H1 (cell line): ENCODE results near the gene CCDC88C. TPM values are rescaled to one million over a fixed set of nuclear protein-coding genes. Genes with fewer than 3 reads are reported as not detected.

ENCODE experiments used
- CTCF ChIA-PET: fragments of 300-600 bp; sonication (Branson Sonifier 250); formaldehyde crosslinking; loops from one replicate; lab custom pipeline; 2021; ENCODE audit not compliant: partially characterized antibody; lab: Charles Lee
- POLR2A ChIA-PET: fragments of 300-600 bp; sonication (Branson Sonifier 250); formaldehyde crosslinking; loops from one replicate; lab custom pipeline; 2021; ENCODE audit warnings: inconsistent platforms; ENCODE audit not compliant: partially characterized antibody; lab: Charles Lee
- DNase-seq, 2 experiments: peaks; one replicate each; pipeline versions ENCODE4 v3.0.0 to v3.0.0-alpha.2; 2010 to 2022; ENCODE audit warnings: low spot score in 2 of 2, low read depth in 1 of 2, mixed read lengths in 1 of 2
- FAIRE-seq: peaks from 2 replicates; lab custom pipeline; 2011; peaks lifted over from hg19 to GRCh38; lab: Jason Lieb, UNC
- H2AFZ ChIP-seq: 2 replicates; pipeline ENCODE4 v1.8.1; 2012; ENCODE audit warnings: low read length, inconsistent platforms
- H2AK5ac ChIP-seq: 2 replicates; pipeline ENCODE4 v1.6.1; 2013; ENCODE audit warnings: low read depth, low read length
- H2BK120ac ChIP-seq: replicated peaks from 2 replicates; pipeline ENCODE3; 2013; ENCODE audit warnings: low read depth, low read length, inconsistent platforms
- H2BK12ac ChIP-seq: 2 replicates; pipeline ENCODE4 v1.6.1; 2013; ENCODE audit warnings: low read depth, low read length
- H2BK15ac ChIP-seq: 2 replicates; pipeline ENCODE4 v1.6.1; 2013; ENCODE audit warnings: low read length
- H2BK20ac ChIP-seq: 2 replicates; pipeline ENCODE4 v1.6.1; 2013; ENCODE audit warnings: low read length
- H2BK5ac ChIP-seq: 2 replicates; pipeline ENCODE4 v1.6.1; 2013; ENCODE audit warnings: low read depth, low read length
- H3K14ac ChIP-seq: 2 replicates; pipeline ENCODE4 v1.6.1; 2013; ENCODE audit warnings: inconsistent platforms; ENCODE audit not compliant: insufficient read length
- H3K18ac ChIP-seq: 2 replicates; pipeline ENCODE4 v1.6.1; 2013; ENCODE audit warnings: low read length; ENCODE audit errors: extremely low read depth
- H3K23ac ChIP-seq: 2 replicates; pipeline ENCODE4 v1.6.1; 2013; ENCODE audit warnings: inconsistent platforms; ENCODE audit not compliant: insufficient read length
- H3K23me2 ChIP-seq: 2 replicates; pipeline ENCODE4 v1.6.1; 2013; ENCODE audit warnings: low read depth, low read length
- H3K27ac ChIP-seq: 2 replicates; pipeline ENCODE4 v1.6.1; 2011; ENCODE audit warnings: low read depth, low read length, inconsistent platforms
- H3K27me3 ChIP-seq, 4 experiments: replicated peaks in 1 of 4; 1 replicate in 1 of 4; 2 replicates in 3 of 4; pipeline versions ENCODE4 v1.6.1 to v1.8.1; 2011 to 2013; ENCODE audit warnings: low read length in 3 of 4, mild to moderate bottlenecking in 3 of 4, inconsistent platforms in 2 of 4, mixed read lengths in 2 of 4, moderate library complexity in 1 of 4; ENCODE audit not compliant: control insufficient read depth in 3 of 4, insufficient read depth in 3 of 4; ENCODE audit errors: extremely low read depth in 1 of 4
- H3K36me3 ChIP-seq, 4 experiments: 2 replicates each; pipeline versions ENCODE4 v1.6.1 to v1.8.1; 2011 to 2013; ENCODE audit warnings: mild to moderate bottlenecking in 4 of 4, low read length in 3 of 4, moderate library complexity in 2 of 4, control low read depth in 1 of 4, inconsistent platforms in 1 of 4; ENCODE audit not compliant: insufficient read depth in 4 of 4, control insufficient read depth in 2 of 4
- H3K4ac ChIP-seq: replicated peaks from 2 replicates; pipeline ENCODE3; 2013; ENCODE audit warnings: low read length, low read depth, mixed read lengths, inconsistent platforms; ENCODE audit not compliant: insufficient read length
- H3K4me1 ChIP-seq, 4 experiments: replicated peaks in 1 of 4; 1 replicate in 1 of 4; 2 replicates in 3 of 4; pipeline versions ENCODE4 v1.6.1 to v1.8.1; 2011 to 2013; ENCODE audit warnings: low read length in 3 of 4, inconsistent platforms in 2 of 4, mixed read lengths in 1 of 4; ENCODE audit not compliant: insufficient read depth in 4 of 4, control insufficient read depth in 3 of 4
- H3K4me2 ChIP-seq, 2 experiments: 2 replicates each; pipeline versions ENCODE4 v1.6.1 to v1.8.1; 2011 to 2013; ENCODE audit warnings: low read depth in 2 of 2, low read length in 2 of 2, control low read depth in 1 of 2, inconsistent platforms in 1 of 2, mild to moderate bottlenecking in 1 of 2; ENCODE audit not compliant: insufficient read depth in 1 of 2
- H3K4me3 ChIP-seq, 4 experiments: fragments of 200-600, 300-600 bp in 1 of 4; sonication (generic), shearing (Covaris generic), sonication (Bioruptor Twin) in 1 of 4; 2 replicates each; pipeline versions ENCODE4 v1.5.1 to v1.8.1; 2011 to 2016; ENCODE audit warnings: low read length in 4 of 4, low read depth in 3 of 4, control low read depth in 2 of 4, inconsistent platforms in 2 of 4, mild to moderate bottlenecking in 2 of 4, mixed read lengths in 1 of 4, moderate library complexity in 1 of 4; ENCODE audit not compliant: insufficient read depth in 2 of 4; ENCODE audit errors: extremely low read depth in 1 of 4
- H3K56ac ChIP-seq: replicated peaks from 2 replicates; pipeline ENCODE3; 2013; ENCODE audit warnings: low read depth, mild to moderate bottlenecking, mixed read lengths, low read length, inconsistent platforms; ENCODE audit not compliant: insufficient read length
- H3K79me1 ChIP-seq: 2 replicates; pipeline ENCODE4 v1.6.1; 2013; ENCODE audit warnings: low read depth, low read length, control low read depth
- H3K79me2 ChIP-seq, 2 experiments: 2 replicates each; pipeline versions ENCODE4 v1.6.1 to v1.8.1; 2012 to 2013; ENCODE audit warnings: low read length in 2 of 2, mild to moderate bottlenecking in 2 of 2, inconsistent platforms in 1 of 2; ENCODE audit not compliant: insufficient read depth in 2 of 2, control insufficient read depth in 1 of 2
- H3K9ac ChIP-seq, 4 experiments: replicated peaks in 1 of 4; 1 replicate in 1 of 4; 2 replicates in 3 of 4; pipeline versions ENCODE4 v1.6.1 to v1.8.1; 2011 to 2013; ENCODE audit warnings: low read depth in 3 of 4, low read length in 3 of 4, control low read depth in 2 of 4, mild to moderate bottlenecking in 2 of 4, moderate library complexity in 2 of 4, inconsistent platforms in 1 of 4; ENCODE audit errors: extremely low read depth in 1 of 4
- H3K9me3 ChIP-seq, 2 experiments: 2 replicates each; pipeline versions ENCODE4 v1.6.1 to v1.8.1; 2012 to 2013; ENCODE audit warnings: mild to moderate bottlenecking in 2 of 2, moderate library complexity in 2 of 2, control low read depth in 1 of 2, inconsistent platforms in 1 of 2, low read depth in 1 of 2, low read length in 1 of 2, mixed read lengths in 1 of 2; ENCODE audit not compliant: insufficient read depth in 2 of 2
- H4K20me1 ChIP-seq, 2 experiments: replicated peaks in 1 of 2; 2 replicates each; pipeline versions ENCODE3 to v1.8.1; 2011 to 2013; ENCODE audit warnings: inconsistent platforms in 2 of 2, low read length in 2 of 2, mild to moderate bottlenecking in 1 of 2; ENCODE audit not compliant: insufficient read depth in 2 of 2, control insufficient read depth in 1 of 2
- H4K5ac ChIP-seq: 2 replicates; pipeline ENCODE4 v1.6.1; 2013; ENCODE audit warnings: low read length, low read depth, mixed read lengths, inconsistent platforms; ENCODE audit not compliant: insufficient read length
- H4K8ac ChIP-seq: 2 replicates; pipeline ENCODE4 v1.8.0; 2013; ENCODE audit warnings: mild to moderate bottlenecking, moderate library complexity, low read length, inconsistent platforms; ENCODE audit not compliant: insufficient read depth; ENCODE audit errors: extremely low read depth
- H4K91ac ChIP-seq: replicated peaks from 2 replicates; pipeline ENCODE3; 2013; ENCODE audit warnings: low read length, mixed read lengths, inconsistent platforms; ENCODE audit not compliant: insufficient read length
- BCL11A ChIP-seq, 2 experiments: IDR thresholded peaks; one replicate each; pipeline ENCODE4 v1.6.1; 2011; ENCODE audit warnings: low read depth in 2 of 2, low read length in 2 of 2, mild to moderate bottlenecking in 2 of 2
- CHD2 ChIP-seq: IDR thresholded peaks from 2 replicates; pipeline ENCODE4 v1.6.1; 2012; ENCODE audit warnings: low read length, improper control_type of control experiment
- HDAC6 ChIP-seq: IDR thresholded peaks from one replicate; pipeline ENCODE4 v1.7.1; 2012; ENCODE audit warnings: low read depth, mild to moderate bottlenecking, inconsistent platforms, low read length, moderate library complexity
- WGBS, 2 experiments: shearing (Covaris generic) in 1 of 2; methylation state at CpG; one replicate each; pipeline versions ENCODE4 v1.1.6 to v1.1.7; 2013 to 2015; ENCODE audit warnings: low lambda C conversion rate in 2 of 2, mixed read lengths in 2 of 2, inconsistent platforms in 1 of 2, low coverage in 1 of 2, missing lambda C conversion rate in 1 of 2; ENCODE audit not compliant: insufficient replicate concordance in 2 of 2, insufficient coverage in 1 of 2, insufficient read length in 1 of 2; ENCODE audit errors: extremely low coverage in 1 of 2, missing lambda C conversion rate in 1 of 2; 5-methylcytosine and 5-hydroxymethylcytosine counted together
- polyA plus RNA-seq, 7 experiments: library from polyadenylated mRNA; depleted of rRNA in 3 of 7; stranded (reverse) in 5 of 7; unstranded in 2 of 7; fragments of >200 nt in 5 of 7; fragments of 200-250 nt in 2 of 7; gene quantifications; 1 replicate in 5 of 7; 2 replicates in 1 of 7; 4 replicates in 1 of 7; pipeline versions ENCODE4 v1.2.1 to v1.2.3, GENCODE V29; 2011 to 2013; ENCODE audit warnings: missing spikeins in 2 of 7, mixed read lengths in 2 of 7
- total RNA-seq: library from RNA; stranded (reverse); fragmentation: NEBNext Ultra II Directional; extraction: Animal tissue kit (Norgen Biotek cat#: 25700); gene quantifications from 2 replicates; pipeline ENCODE4 v1.2.1, GENCODE V29; 2021

The CCDC88C gene
- total and polyA plus RNA-seq, 2 of the 8 experiments (the other 6 are each of a cell fraction or from before 2014, with no cell fraction given): 10.3 to 57.7 TPM

- Histone ChIP-seq H3K23me2 (no peaks in the 10 kb centered on the region), H4K91ac (no peak overlapping the region), H2AK5ac (no peak overlapping the region), H3K4me1 (no peaks in the 10 kb centered on the region), H3K9ac (no peak overlapping the region), H3K23ac (no peak overlapping the region), H2BK120ac (no peak overlapping the region), H3K27me3 (no peaks in the 10 kb centered on the region), H2BK20ac (no peak overlapping the region), H3K9me3 (no peaks in the 10 kb centered on the region), H3K14ac (no peak overlapping the region), H3K36me3 (peaks cover 7 to 26% (median 8%) of the 10 kb centered on the region in 4 experiments; a peak in 5 of 8 replicates), H4K20me1 (peaks cover 0 to 10% of the 10 kb centered on the region in 2 experiments), H2AFZ (no peak overlapping the region), H3K4me3 (no peak overlapping the region), H2BK12ac (no peak overlapping the region), H3K27ac (no peak overlapping the region), H3K79me2 (no peaks in the 10 kb centered on the region), H3K4me2 (no peak overlapping the region), H3K4ac (no peak overlapping the region), H3K18ac (no peak overlapping the region), H2BK5ac (no peak overlapping the region), H4K5ac (no peak overlapping the region), H4K8ac (no peak overlapping the region), H3K56ac (no peak overlapping the region), H3K79me1 (no peaks in the 10 kb centered on the region), H2BK15ac (no peak overlapping the region)
- POLR2A ChIA-PET: no interaction called here
- CTCF ChIA-PET: interaction anchor here (1.0 to 3.3 kb wide), 4 partner anchors 10 to 111 kb away, joined by 3 to 14 read pairs (median 5); no protein-coding TSS in a partner anchor
- TF ChIP-seq BCL11A (IDR thresholded peaks at IDR 0.05; ENCODE audit: low read depth in 2 of 2, low read length in 2 of 2) (no peak), HDAC6 (no peak), CHD2 (no peak)
- DNase-seq (no peak), FAIRE-seq (no peak)
- WGBS, 2 experiments: 91% methylated on average over 17 of the region's 17 CpGs; no CpG with 5 or more reads in 1 of the 2 experiments
These were observed 84.5 kb downstream of the CCDC88C start for GRCh38 chr14:91332986-91333649.
